IPS-18c (cell line): ENCODE data around the gene DAGLB.

Experiments used
- H3K4me3 ChIP-seq: 2 replicates; pipeline ENCODE4 v1.7.0; 2013; ENCODE audit warnings: low read depth, mild to moderate bottlenecking, low read length, moderate library complexity; ENCODE audit not compliant: insufficient read depth
- H3K9me3 ChIP-seq: one replicate; pipeline ENCODE4 v1.6.1; 2013; ENCODE audit warnings: mild to moderate bottlenecking, low read length, moderate library complexity; ENCODE audit not compliant: control insufficient read depth, insufficient read depth

The DAGLB gene

DNA sequence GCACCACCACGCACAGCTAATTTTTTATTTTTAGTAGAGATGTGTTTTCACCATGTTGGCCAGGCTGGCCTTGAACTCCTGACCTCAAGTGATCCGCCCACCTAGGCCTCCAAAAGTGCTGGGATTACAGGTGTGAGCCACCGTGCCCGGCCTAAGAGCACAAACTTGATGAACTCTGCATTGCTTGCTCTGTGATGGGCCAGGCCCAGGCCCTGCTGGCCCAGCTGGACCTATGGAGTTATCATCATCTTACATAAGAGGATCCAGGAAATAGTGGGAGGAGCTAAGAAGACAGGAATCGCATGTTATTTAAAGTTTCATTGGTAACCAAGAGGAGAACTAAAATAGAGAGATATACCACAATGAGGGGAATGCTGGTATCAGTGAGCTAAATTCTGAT, 86.9 kb downstream of the DAGLB start:
- no peak overlapping the region for H3K4me3 ChIP-seq
- no peaks in the 10 kb centered on the region for H3K9me3 ChIP-seq

DNA sequence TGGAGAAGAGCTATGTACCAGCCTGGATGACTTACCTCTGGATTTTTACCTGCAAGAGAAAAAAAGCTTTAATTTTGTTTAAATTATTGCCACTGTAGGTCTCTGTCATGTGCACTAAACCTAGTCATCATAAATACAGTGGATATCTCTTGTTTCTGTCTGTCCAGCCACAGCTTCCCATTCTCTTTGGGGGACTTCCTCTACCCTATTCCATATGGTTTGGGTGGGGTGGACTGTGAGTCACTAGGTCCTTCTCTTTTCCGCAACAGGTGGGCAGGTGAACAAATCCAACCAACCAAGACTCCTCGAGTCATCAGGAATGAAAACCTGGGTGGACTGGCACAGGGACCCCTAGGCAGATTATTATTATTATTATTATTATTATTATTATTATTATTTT, 88.0 kb downstream of the DAGLB start:
- H3K9me3 ChIP-seq, result no peaks in the 10 kb centered on the region
- H3K4me3 ChIP-seq, result no peak overlapping the region
